Erythroblast (primary cell): ENCODE data around the gene PARVA.

Source experiments
- GATA1 ChIP-seq: IDR thresholded peaks from 2 replicates; pipeline ENCODE4 v1.6.1; 2011; ENCODE audit warnings: low read depth, mild to moderate bottlenecking, control low read depth, low read length, moderate library complexity
- POLR2A ChIP-seq: IDR thresholded peaks from 2 replicates; pipeline ENCODE4 v1.6.1; 2011; ENCODE audit warnings: mild to moderate bottlenecking, low read length

DNA sequence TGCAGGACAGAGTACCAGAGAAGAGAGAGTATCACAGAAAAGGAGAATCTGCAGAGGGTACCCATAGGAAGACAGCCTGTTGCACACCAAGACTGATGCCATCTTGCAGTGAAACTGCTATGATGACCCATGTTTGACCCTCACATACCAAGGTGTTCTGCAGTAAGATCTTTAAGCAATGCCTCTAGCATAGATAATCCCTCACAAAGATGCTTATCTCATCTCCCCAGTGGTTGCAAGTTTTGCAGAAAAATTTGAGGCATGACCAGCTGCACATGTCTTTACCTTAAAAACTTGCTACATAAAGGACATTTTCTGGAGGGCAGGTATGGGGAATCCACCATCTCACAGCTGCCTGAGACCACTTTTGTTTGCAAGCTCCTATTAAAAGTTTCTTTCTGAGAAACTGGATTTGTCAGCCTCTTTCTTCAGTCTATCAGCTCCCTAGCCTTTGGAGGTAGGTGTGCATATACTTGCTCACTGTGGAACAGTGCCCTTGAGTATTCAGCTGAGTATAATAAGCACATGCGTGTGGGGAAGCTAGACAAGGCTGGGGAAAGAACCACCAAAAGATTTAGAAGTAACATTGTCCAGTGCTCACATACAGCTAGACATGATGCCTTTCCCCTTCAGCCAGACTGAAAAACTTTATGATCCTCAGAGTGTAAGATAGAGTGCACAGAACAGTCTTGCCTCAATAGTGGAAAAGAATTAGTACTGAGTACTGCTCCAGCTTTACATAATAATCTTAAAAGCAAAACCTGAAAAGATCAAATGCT lies 196.5 kb downstream of the PARVA start:
- TF ChIP-seq POLR2A (no peak), GATA1 (no peak)
